SK-N-SH treated with all-trans-retinoic acid at 6 μM for 48 hours (cell line): Measurements from ENCODE around the gene OR2T35.

Experiments
- ARNTL ChIP-seq: fragments of 450-650 bp; formaldehyde crosslinking; IDR thresholded peaks from 2 replicates; pipeline ENCODE4 v1.5.0; 2020; ENCODE audit warnings: low read depth, mild to moderate bottlenecking, moderate library complexity, borderline replicate concordance
- BACH2 ChIP-seq: fragments of 250-450 bp; sonication (Bioruptor Pico); IDR thresholded peaks from 2 replicates; pipeline ENCODE4 v1.9.0; 2021; ENCODE audit warnings: mild to moderate bottlenecking, borderline replicate concordance
- ISL1 ChIP-seq: fragments of 250-450 bp; sonication (Bioruptor Pico); IDR thresholded peaks from 2 replicates; pipeline ENCODE4 v2.1.2; 2022; ENCODE audit warnings: mild to moderate bottlenecking, moderate library complexity
- RARB ChIP-seq: fragments of 250-450 bp; sonication (Bioruptor Pico); IDR thresholded peaks from 2 replicates; pipeline ENCODE4 v1.8.0; 2021; ENCODE audit warnings: mild to moderate bottlenecking, moderate library complexity
- SNAI2 ChIP-seq: fragments of 250-450 bp; sonication (Bioruptor Pico); IDR thresholded peaks from 2 replicates; pipeline ENCODE4 v1.5.0; 2020; ENCODE audit warnings: mild to moderate bottlenecking, moderate library complexity
- ZNF8 ChIP-seq: fragments of 450-650 bp; formaldehyde crosslinking; IDR thresholded peaks from 2 replicates; pipeline ENCODE4 v1.5.0; 2020; ENCODE audit warnings: mild to moderate bottlenecking, moderate library complexity

- no peak for TF ChIP-seq BACH2 (CRISPR knock-in tag)
- TF ChIP-seq ZNF8 (CRISPR knock-in tag) = no peak
- no peak for TF ChIP-seq SNAI2 (CRISPR knock-in tag)
- TF ChIP-seq RARB (CRISPR knock-in tag) = no peak
- TF ChIP-seq ISL1 = no peak
- no peak for TF ChIP-seq ARNTL
These were observed 55.7 kb downstream of the OR2T35 start for GRCh38 chr1:248589334-248589733.
